HEK293 (cell line): ENCODE data around the gene MGMT.

ENCODE experiments used
- ZFP69B ChIP-seq: fragments of 450-650 bp; formaldehyde crosslinking; IDR thresholded peaks from 2 replicates; pipeline ENCODE4 v1.5.1; 2016; ENCODE audit warnings: missing biosample characterization, missing genetic modification characterization
- ZNF664 ChIP-seq: fragments of 450-650 bp; formaldehyde crosslinking; IDR thresholded peaks from 2 replicates; pipeline ENCODE4 v1.5.1; 2016; ENCODE audit warnings: missing biosample characterization, missing genetic modification characterization
- ZNF76 ChIP-seq: fragments of 450-650 bp; formaldehyde crosslinking; IDR thresholded peaks from 2 replicates; pipeline ENCODE4; 2016; ENCODE audit warnings: low read depth, missing biosample characterization, missing genetic modification characterization, borderline replicate concordance

DNA sequence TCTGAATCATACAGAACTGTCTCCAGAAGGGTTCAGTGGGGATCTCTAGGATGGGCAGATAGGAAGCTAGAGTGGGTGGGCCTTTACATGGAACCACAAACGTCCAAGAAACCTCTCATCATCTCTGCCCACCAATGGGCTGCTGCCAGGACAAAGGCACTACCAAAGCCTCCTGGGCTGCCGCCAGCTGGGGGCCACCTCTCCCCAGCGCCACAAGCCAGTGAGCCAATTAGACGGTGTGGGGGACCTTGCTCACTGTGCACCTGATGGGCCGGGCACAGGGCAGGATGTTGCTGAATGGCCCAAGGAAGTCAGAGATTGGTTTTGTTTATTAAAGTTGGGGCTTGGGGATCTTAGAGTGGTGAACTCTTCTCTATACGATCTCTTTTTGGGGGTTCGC lies 242.1 kb downstream of the MGMT start:
- no peak for TF ChIP-seq ZNF664 (tag by site-specific recombination)
- TF ChIP-seq ZNF76 (tag by site-specific recombination) = no peak
- TF ChIP-seq ZFP69B (tag by site-specific recombination) = no peak
